Skeletal muscle tissue (tissue), 4 donors: Measurements from ENCODE around the gene TDRD1. TPM values are rescaled to one million over a fixed set of nuclear protein-coding genes. Genes with fewer than 3 reads are reported as not detected.

Experiments used
- H3K27ac ChIP-seq: one replicate; pipeline ENCODE4 v1.7.0; 2013; ENCODE audit warnings: mild to moderate bottlenecking, low read depth, low read length, inconsistent platforms
- H3K27me3 ChIP-seq, 3 donors: one replicate each; pipeline ENCODE4 v1.7.0; 2013; ENCODE audit warnings: low read length in 3 of 3; ENCODE audit not compliant: control insufficient read depth in 3 of 3, insufficient read depth in 3 of 3
- H3K36me3 ChIP-seq, 3 donors: one replicate each; pipeline ENCODE4 v1.7.0; 2013; ENCODE audit warnings: low read length in 3 of 3; ENCODE audit not compliant: control insufficient read depth in 3 of 3, insufficient read depth in 3 of 3
- H3K4me1 ChIP-seq, 3 donors: one replicate each; pipeline ENCODE4 v1.7.0; 2013; ENCODE audit warnings: low read length in 3 of 3, mild to moderate bottlenecking in 3 of 3; ENCODE audit not compliant: control insufficient read depth in 3 of 3, insufficient read depth in 3 of 3
- H3K4me3 ChIP-seq, 3 donors: one replicate each; pipeline ENCODE4 v1.7.0; 2013; ENCODE audit warnings: low read length in 3 of 3
- H3K9ac ChIP-seq, 3 donors: one replicate each; pipeline ENCODE4 v1.7.0; 2013; ENCODE audit warnings: low read length in 3 of 3, mild to moderate bottlenecking in 3 of 3, moderate library complexity in 2 of 3, low read depth in 1 of 3
- H3K9me3 ChIP-seq, 3 donors: one replicate each; pipeline ENCODE4 v1.7.0; 2013; ENCODE audit warnings: low read length in 3 of 3; ENCODE audit not compliant: control insufficient read depth in 3 of 3
- total RNA-seq: library from RNA; depleted of rRNA; stranded (reverse); fragments of >200 nt; gene quantifications from one replicate; pipeline ENCODE4 v1.2.3, GENCODE V29; 2014
- donor health status: Osteomylitis.

Gene TDRD1
- total RNA-seq, 1 donor from 2014 or later: 0.52 TPM

- no peak overlapping the region for H3K9ac ChIP-seq
- no peaks in the 10 kb centered on the region for H3K9me3 ChIP-seq
- no peaks in the 10 kb centered on the region for H3K36me3 ChIP-seq
- H3K4me3 ChIP-seq: no peak overlapping the region
- no peaks in the 10 kb centered on the region for H3K27me3 ChIP-seq
- H3K4me1 ChIP-seq: no peaks in the 10 kb centered on the region
- no peak overlapping the region for H3K27ac ChIP-seq
Measured at GRCh38 chr10:114188900-114189299, 9.7 kb downstream of the TDRD1 start.

GRCh38 chr10:114189700-114190099, 10.5 kb downstream of the TDRD1 start:
- no peaks in the 10 kb centered on the region for H3K9me3 ChIP-seq
- H3K27me3 ChIP-seq: no peaks in the 10 kb centered on the region
- H3K27ac ChIP-seq: no peak overlapping the region
- H3K4me1 ChIP-seq: no peaks in the 10 kb centered on the region
- H3K36me3 ChIP-seq: no peaks in the 10 kb centered on the region
- no peak overlapping the region for H3K9ac ChIP-seq
- H3K4me3 ChIP-seq: no peak overlapping the region

GRCh38 chr10:114195079-114195478, 15.9 kb downstream of the TDRD1 start:
- no peaks in the 10 kb centered on the region for H3K36me3 ChIP-seq
- no peaks in the 10 kb centered on the region for H3K4me1 ChIP-seq
- H3K27me3 ChIP-seq: no peaks in the 10 kb centered on the region
- H3K9me3 ChIP-seq: no peaks in the 10 kb centered on the region
- H3K9ac ChIP-seq: no peak overlapping the region
- H3K4me3 ChIP-seq: no peak overlapping the region
- no peak overlapping the region for H3K27ac ChIP-seq

GRCh38 chr10:114199239-114199638, 20.1 kb downstream of the TDRD1 start:
- Histone ChIP-seq H3K36me3 (no peaks in the 10 kb centered on the region), H3K4me1 (no peaks in the 10 kb centered on the region), H3K27me3 (no peaks in the 10 kb centered on the region), H3K4me3 (no peak overlapping the region), H3K9ac (no peak overlapping the region), H3K9me3 (no peaks in the 10 kb centered on the region), H3K27ac (no peak overlapping the region)

- Histone ChIP-seq H3K9me3 (no peaks in the 10 kb centered on the region), H3K4me3 (no peak overlapping the region), H3K27me3 (no peaks in the 10 kb centered on the region), H3K27ac (no peak overlapping the region), H3K36me3 (no peaks in the 10 kb centered on the region), H3K9ac (no peak overlapping the region), H3K4me1 (no peaks in the 10 kb centered on the region)
Measured at GRCh38 chr10:114202812-114203211, 23.7 kb downstream of the TDRD1 start.

- Histone ChIP-seq H3K4me1 (no peaks in the 10 kb centered on the region), H3K36me3 (no peaks in the 10 kb centered on the region), H3K9me3 (no peaks in the 10 kb centered on the region), H3K9ac (no peak overlapping the region), H3K27ac (no peak overlapping the region), H3K27me3 (no peaks in the 10 kb centered on the region), H3K4me3 (no peak overlapping the region)
Measured at GRCh38 chr10:114206902-114207301, 27.7 kb downstream of the TDRD1 start.

GRCh38 chr10:114207349-114207748, 28.2 kb downstream of the TDRD1 start:
- H3K27ac ChIP-seq: no peak overlapping the region
- no peak overlapping the region for H3K9ac ChIP-seq
- no peaks in the 10 kb centered on the region for H3K9me3 ChIP-seq
- no peaks in the 10 kb centered on the region for H3K27me3 ChIP-seq
- no peaks in the 10 kb centered on the region for H3K36me3 ChIP-seq
- H3K4me1 ChIP-seq: no peaks in the 10 kb centered on the region
- no peak overlapping the region for H3K4me3 ChIP-seq

- Histone ChIP-seq H3K9ac (no peak overlapping the region), H3K9me3 (no peaks in the 10 kb centered on the region), H3K27me3 (no peaks in the 10 kb centered on the region), H3K36me3 (no peaks in the 10 kb centered on the region), H3K4me3 (no peak overlapping the region), H3K4me1 (no peaks in the 10 kb centered on the region), H3K27ac (no peak overlapping the region)
Measured at GRCh38 chr10:114208351-114208750, 29.2 kb downstream of the TDRD1 start.

GRCh38 chr10:114212153-114212552, 33.0 kb downstream of the TDRD1 start:
- Histone ChIP-seq H3K27ac (no peak overlapping the region), H3K9ac (no peak overlapping the region), H3K4me1 (no peaks in the 10 kb centered on the region), H3K4me3 (no peak overlapping the region), H3K9me3 (no peaks in the 10 kb centered on the region), H3K36me3 (no peaks in the 10 kb centered on the region), H3K27me3 (no peaks in the 10 kb centered on the region)

- H3K27me3 ChIP-seq: no peaks in the 10 kb centered on the region
- no peaks in the 10 kb centered on the region for H3K4me1 ChIP-seq
- no peaks in the 10 kb centered on the region for H3K36me3 ChIP-seq
- no peak overlapping the region for H3K4me3 ChIP-seq
- no peaks in the 10 kb centered on the region for H3K9me3 ChIP-seq
- no peak overlapping the region for H3K27ac ChIP-seq
- no peak overlapping the region for H3K9ac ChIP-seq
Measured at GRCh38 chr10:114215033-114215432, 35.9 kb downstream of the TDRD1 start.

GRCh38 chr10:114220281-114220680, 41.1 kb downstream of the TDRD1 start:
- Histone ChIP-seq H3K36me3 (no peaks in the 10 kb centered on the region), H3K9me3 (no peaks in the 10 kb centered on the region), H3K9ac (no peak overlapping the region), H3K27ac (no peak overlapping the region), H3K4me3 (no peak overlapping the region), H3K27me3 (no peaks in the 10 kb centered on the region), H3K4me1 (peaks cover 0 to 8% (median 7%) of the 10 kb centered on the region in 3 donors)
